ENCODE data around the gene CSNK2B.

DNA sequence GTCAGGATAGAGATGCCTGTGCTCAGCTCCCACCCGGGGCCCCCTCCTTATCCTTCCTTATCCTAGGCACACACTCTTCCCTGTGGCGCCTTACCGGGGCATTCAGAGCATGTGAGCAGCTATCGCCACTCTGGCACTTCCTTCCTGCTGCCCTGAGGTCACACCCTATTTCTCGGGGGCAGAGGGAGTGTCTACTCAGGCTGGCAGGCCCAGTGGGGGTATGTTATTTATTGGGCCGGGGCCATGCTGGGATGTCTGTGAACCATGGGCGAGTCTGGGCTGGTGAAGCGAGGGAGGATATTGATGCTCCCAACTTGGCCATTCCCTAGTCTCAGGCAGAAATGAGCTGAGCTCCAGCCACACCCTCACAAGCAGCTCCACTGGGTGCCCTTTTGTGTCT, 45.4 kb downstream of the CSNK2B start:
- TF ChIP-seq CTCF (IDR thresholded peaks at IDR 0.05) (no peak), POLR2AphosphoS5 (IDR thresholded peaks at IDR 0.05; ENCODE audit: low read depth, low read length) (no peak)

Data from Panc1 (cell line).